CD14-positive monocyte (primary cell): ENCODE measurements around the gene SDR39U1. TPM values are rescaled to one million over a fixed set of nuclear protein-coding genes. Genes with fewer than 3 reads are reported as not detected.

ENCODE experiments used
- DNase-seq, 3 donors: peaks; one replicate each; pipeline ENCODE4 v3.0.0-alpha.2; 2011 to 2022
- H2AFZ ChIP-seq: 2 replicates; pipeline ENCODE4 v1.6.0; 2012; ENCODE audit warnings: mild to moderate bottlenecking, low read depth, low read length, inconsistent platforms; ENCODE audit not compliant: insufficient read depth, poor library complexity, severe bottlenecking
- H3K27ac ChIP-seq, 2 donors: 1 replicate in 1 of 2; 2 replicates in 1 of 2; pipeline ENCODE4 v1.5.1; 2012 to 2013; ENCODE audit warnings: low read length in 2 of 2, control low read depth in 1 of 2, inconsistent platforms in 1 of 2, low read depth in 1 of 2, mild to moderate bottlenecking in 1 of 2
- H3K27me3 ChIP-seq, 2 donors: one replicate each; pipeline versions ENCODE4 v1.6.0 to v1.6.1; 2011 to 2013; ENCODE audit warnings: low read length in 2 of 2; ENCODE audit not compliant: control insufficient read depth in 2 of 2, insufficient read depth in 2 of 2
- H3K36me3 ChIP-seq, 2 donors: replicated peaks in 1 of 2; 1 replicate in 1 of 2; 2 replicates in 1 of 2; pipeline versions ENCODE4 v1.5.1 to v1.6.1; 2012 to 2013; ENCODE audit warnings: low read length in 2 of 2, control low read depth in 1 of 2, inconsistent platforms in 1 of 2, mild to moderate bottlenecking in 1 of 2; ENCODE audit not compliant: insufficient read depth in 2 of 2, control insufficient read depth in 1 of 2
- H3K4me1 ChIP-seq, 2 donors: 1 replicate in 1 of 2; 2 replicates in 1 of 2; pipeline versions ENCODE4 v1.5.1 to v1.6.1; 2012 to 2013; ENCODE audit warnings: low read length in 2 of 2, control low read depth in 1 of 2, inconsistent platforms in 1 of 2, mild to moderate bottlenecking in 1 of 2, moderate library complexity in 1 of 2; ENCODE audit not compliant: insufficient read depth in 2 of 2, control insufficient read depth in 1 of 2
- H3K4me2 ChIP-seq: replicated peaks from 2 replicates; pipeline ENCODE3; 2012; ENCODE audit warnings: low read length, moderate library complexity, mild to moderate bottlenecking; ENCODE audit not compliant: poor library complexity, severe bottlenecking; ENCODE audit errors: extremely low read depth
- H3K4me3 ChIP-seq, 3 experiments: fragments of 200-600 bp in 1 of 3; sonication (generic) in 1 of 3; replicated peaks in 1 of 3; 1 replicate in 2 of 3; 2 replicates in 1 of 3; pipeline ENCODE4 v1.5.1; 2011 to 2013; ENCODE audit warnings: low read length in 3 of 3, mild to moderate bottlenecking in 3 of 3, control low read depth in 2 of 3, low read depth in 2 of 3, inconsistent platforms in 1 of 3, moderate library complexity in 1 of 3
- H3K79me2 ChIP-seq: 2 replicates; pipeline ENCODE4 v1.6.0; 2012; ENCODE audit warnings: mild to moderate bottlenecking, control low read depth, inconsistent platforms, low read length, moderate library complexity; ENCODE audit not compliant: insufficient read depth
- H3K9ac ChIP-seq: 2 replicates; pipeline ENCODE4 v1.6.0; 2017; ENCODE audit warnings: low read length, mild to moderate bottlenecking; ENCODE audit not compliant: insufficient read depth, poor library complexity, severe bottlenecking
- H3K9me3 ChIP-seq, 2 donors: replicated peaks in 1 of 2; 1 replicate in 1 of 2; 2 replicates in 1 of 2; pipeline versions ENCODE4 v1.5.1 to v1.6.1; 2012 to 2013; ENCODE audit warnings: low read length in 2 of 2, control low read depth in 1 of 2; ENCODE audit not compliant: control insufficient read depth in 1 of 2, insufficient read depth in 1 of 2
- H4K20me1 ChIP-seq: 2 replicates; pipeline ENCODE4 v1.6.0; 2012; ENCODE audit warnings: mild to moderate bottlenecking, low read length, control low read depth, moderate library complexity; ENCODE audit not compliant: insufficient read depth
- H3K27ac Mint-ChIP-seq, 7 donors: one replicate each; pipeline ENCODE4 v1.8.0; 2020; ENCODE audit warnings: mild to moderate bottlenecking in 7 of 7, mixed read lengths in 7 of 7, moderate library complexity in 6 of 7, inconsistent platforms in 2 of 7
- H3K27me3 Mint-ChIP-seq, 3 donors: one replicate each; pipeline ENCODE4 v1.8.0; 2021 to 2022; ENCODE audit warnings: low read depth in 3 of 3, mild to moderate bottlenecking in 3 of 3, mixed read lengths in 3 of 3, moderate library complexity in 3 of 3, inconsistent platforms in 1 of 3
- H3K36me3 Mint-ChIP-seq, 2 donors: one replicate each; pipeline ENCODE4 v1.8.0; 2020; ENCODE audit warnings: mixed read lengths in 2 of 2, inconsistent platforms in 1 of 2, mild to moderate bottlenecking in 1 of 2
- H3K4me1 Mint-ChIP-seq: one replicate; pipeline ENCODE4 v1.8.0; 2020; ENCODE audit warnings: mild to moderate bottlenecking, mixed read lengths
- H3K4me3 Mint-ChIP-seq, 2 donors: one replicate each; pipeline ENCODE4 v1.8.0; 2020; ENCODE audit warnings: mild to moderate bottlenecking in 2 of 2, mixed read lengths in 2 of 2, moderate library complexity in 1 of 2
- H3K9me3 Mint-ChIP-seq, 7 donors: one replicate each; pipeline ENCODE4 v1.8.0; 2020 to 2022; ENCODE audit warnings: mixed read lengths in 7 of 7, mild to moderate bottlenecking in 6 of 7, moderate library complexity in 6 of 7, inconsistent platforms in 2 of 7
- WGBS: methylation state at CpG from one replicate; pipeline ENCODE4 v1.1.5; 2013; ENCODE audit warnings: missing lambda C conversion rate; ENCODE audit not compliant: insufficient coverage; 5-methylcytosine and 5-hydroxymethylcytosine counted together
- intact Hi-C, 2 donors: fragments of 100-400 bp; cut with micrococcal nuclease; formaldehyde crosslinking; loops; one replicate each; pipeline versions ENCODE4 v1.15.0 to v1.15.1; 2023
- polyA plus RNA-seq, 3 donors: library from polyadenylated mRNA; depleted of rRNA in 1 of 3; unstranded in 2 of 3; stranded (reverse) in 1 of 3; fragments of 300-500 nt in 2 of 3; fragments of >200 nt in 1 of 3; fragmentation: Illumina TruSeq in 2 of 3; gene quantifications; 1 replicate in 2 of 3; 2 replicates in 1 of 3; pipeline ENCODE4 v1.2.3, GENCODE V29; 2012 to 2021
- TF ChIP-seq, protein P1 (sequence below): fragments of 200-600 bp; IDR thresholded peaks from one replicate; pipeline ENCODE4 v1.8.0; 2022; ENCODE audit warnings: antibody characterized with exemption, mild to moderate bottlenecking

SDR39U1 gene
- polyA plus RNA-seq, 3 donors = 37.3 to 110 (median 39.2) TPM

GRCh38 chr14:24395609-24396582, 46.7 kb downstream of the SDR39U1 start:
- TF ChIP-seq, protein P1, sequence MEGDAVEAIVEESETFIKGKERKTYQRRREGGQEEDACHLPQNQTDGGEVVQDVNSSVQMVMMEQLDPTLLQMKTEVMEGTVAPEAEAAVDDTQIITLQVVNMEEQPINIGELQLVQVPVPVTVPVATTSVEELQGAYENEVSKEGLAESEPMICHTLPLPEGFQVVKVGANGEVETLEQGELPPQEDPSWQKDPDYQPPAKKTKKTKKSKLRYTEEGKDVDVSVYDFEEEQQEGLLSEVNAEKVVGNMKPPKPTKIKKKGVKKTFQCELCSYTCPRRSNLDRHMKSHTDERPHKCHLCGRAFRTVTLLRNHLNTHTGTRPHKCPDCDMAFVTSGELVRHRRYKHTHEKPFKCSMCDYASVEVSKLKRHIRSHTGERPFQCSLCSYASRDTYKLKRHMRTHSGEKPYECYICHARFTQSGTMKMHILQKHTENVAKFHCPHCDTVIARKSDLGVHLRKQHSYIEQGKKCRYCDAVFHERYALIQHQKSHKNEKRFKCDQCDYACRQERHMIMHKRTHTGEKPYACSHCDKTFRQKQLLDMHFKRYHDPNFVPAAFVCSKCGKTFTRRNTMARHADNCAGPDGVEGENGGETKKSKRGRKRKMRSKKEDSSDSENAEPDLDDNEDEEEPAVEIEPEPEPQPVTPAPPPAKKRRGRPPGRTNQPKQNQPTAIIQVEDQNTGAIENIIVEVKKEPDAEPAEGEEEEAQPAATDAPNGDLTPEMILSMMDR = no peak
- H3K27me3 Mint-ChIP-seq = peaks cover 3 to 16% (median 11%) of the 10 kb centered on the region in 3 donors
- Histone ChIP-seq H3K4me2 (no peak overlapping the region), H3K27me3 (peaks cover 0 to 7% of the 10 kb centered on the region in 2 donors), H2AFZ (peak overlapping the region; percentile 32), H4K20me1 (no peaks in the 10 kb centered on the region), H3K79me2 (no peaks in the 10 kb centered on the region), H3K36me3 (no peaks in the 10 kb centered on the region), H3K4me3 (no peak overlapping the region), H3K27ac (no peak overlapping the region), H3K4me1 (peaks cover 37 to 49% of the 10 kb centered on the region in 2 donors), H3K9me3 (no peaks in the 10 kb centered on the region), H3K9ac (no peak overlapping the region)
- H3K9me3 Mint-ChIP-seq = no peaks in the 10 kb centered on the region
- intact Hi-C loops = no loop called here
- peaks cover 43% of the 10 kb centered on the region for H3K4me1 Mint-ChIP-seq
- no peak overlapping the region for H3K4me3 Mint-ChIP-seq
- DNase-seq = peak in 2 of 3 donors; percentile 15 to 16
- H3K36me3 Mint-ChIP-seq = peaks cover 0 to 4% of the 10 kb centered on the region in 2 donors
- WGBS = 0% methylated on average over 4 of the region's 8 CpGs
- peak overlapping the region in 3 of 7 donors; percentile 12 to 69 (median 47) for H3K27ac Mint-ChIP-seq

- no peak overlapping the region for H3K4me2 ChIP-seq
- H3K27ac ChIP-seq = no peak overlapping the region
- H3K27me3 ChIP-seq = peaks cover 0 to under 1% of the 10 kb centered on the region in 2 donors
- H4K20me1 ChIP-seq = no peaks in the 10 kb centered on the region
- H3K27ac Mint-ChIP-seq = no peak overlapping the region
- no peak overlapping the region for H3K4me3 Mint-ChIP-seq
- DNase-seq = no peak
- H2AFZ ChIP-seq = no peak overlapping the region
- H3K9me3 Mint-ChIP-seq = no peaks in the 10 kb centered on the region
- H3K36me3 Mint-ChIP-seq = no peaks in the 10 kb centered on the region
- peaks cover 0 to 10% (median 5%) of the 10 kb centered on the region in 3 donors for H3K27me3 Mint-ChIP-seq
- no peak overlapping the region for H3K9ac ChIP-seq
- H3K9me3 ChIP-seq = no peaks in the 10 kb centered on the region
- peaks cover 39% of the 10 kb centered on the region for H3K4me1 Mint-ChIP-seq
- H3K79me2 ChIP-seq = no peaks in the 10 kb centered on the region
- no peaks in the 10 kb centered on the region for H3K36me3 ChIP-seq
- TF ChIP-seq, protein P1 = no peak
- no CpG with 5 or more reads among the region's 3 CpGs for WGBS
- no peak overlapping the region for H3K4me3 ChIP-seq
- intact Hi-C loops = no loop called here
- peaks cover 34 to 42% of the 10 kb centered on the region in 2 donors for H3K4me1 ChIP-seq
Observed at GRCh38 chr14:24394275-24394674, 48.3 kb downstream of the SDR39U1 start.
